IMR-90 (cell line): ENCODE results near the gene SLC29A1.

ENCODE experiments used
- CEBPB ChIP-seq: IDR thresholded peaks from 2 replicates; pipeline ENCODE4 v1.6.1; 2012; ENCODE audit warnings: low read depth, low read length, improper control_type of control experiment
- FOS ChIP-seq: fragments of 150-350 bp; IDR thresholded peaks from 2 replicates; pipeline ENCODE4 v1.6.1; 2016; ENCODE audit warnings: low read depth, low read length
- MXI1 ChIP-seq: IDR thresholded peaks from 2 replicates; pipeline ENCODE4 v1.6.1; 2012; ENCODE audit warnings: low read depth, mild to moderate bottlenecking, low read length, moderate library complexity, borderline replicate concordance
- POLR2A ChIP-seq: IDR thresholded peaks from 2 replicates; pipeline ENCODE4 v1.6.1; 2012; ENCODE audit warnings: mild to moderate bottlenecking, low read depth, low read length
- RCOR1 ChIP-seq: IDR thresholded peaks from 2 replicates; pipeline ENCODE4 v1.6.1; 2012; ENCODE audit warnings: mild to moderate bottlenecking, low read length, improper control_type of control experiment; ENCODE audit not compliant: insufficient replicate concordance
- TF ChIP-seq, protein P1 (sequence below): conservative IDR thresholded peaks from 2 replicates; pipeline ENCODE4 v1.5.1; 2012; ENCODE audit warnings: mild to moderate bottlenecking, low read depth, low read length, improper control_type of control experiment
- TF ChIP-seq, protein P2 (sequence below): fragments of 150-350 bp; IDR thresholded peaks from 2 replicates; pipeline ENCODE4 v1.6.1; 2017; ENCODE audit warnings: mild to moderate bottlenecking, antibody characterized with exemption, low read length, low read depth
- TF ChIP-seq, protein P3 (sequence below): fragments of 150-350 bp; IDR thresholded peaks from 2 replicates; pipeline ENCODE4 v1.6.1; 2016; ENCODE audit warnings: low read depth, mild to moderate bottlenecking, low read length, moderate library complexity, borderline replicate concordance

DNA sequence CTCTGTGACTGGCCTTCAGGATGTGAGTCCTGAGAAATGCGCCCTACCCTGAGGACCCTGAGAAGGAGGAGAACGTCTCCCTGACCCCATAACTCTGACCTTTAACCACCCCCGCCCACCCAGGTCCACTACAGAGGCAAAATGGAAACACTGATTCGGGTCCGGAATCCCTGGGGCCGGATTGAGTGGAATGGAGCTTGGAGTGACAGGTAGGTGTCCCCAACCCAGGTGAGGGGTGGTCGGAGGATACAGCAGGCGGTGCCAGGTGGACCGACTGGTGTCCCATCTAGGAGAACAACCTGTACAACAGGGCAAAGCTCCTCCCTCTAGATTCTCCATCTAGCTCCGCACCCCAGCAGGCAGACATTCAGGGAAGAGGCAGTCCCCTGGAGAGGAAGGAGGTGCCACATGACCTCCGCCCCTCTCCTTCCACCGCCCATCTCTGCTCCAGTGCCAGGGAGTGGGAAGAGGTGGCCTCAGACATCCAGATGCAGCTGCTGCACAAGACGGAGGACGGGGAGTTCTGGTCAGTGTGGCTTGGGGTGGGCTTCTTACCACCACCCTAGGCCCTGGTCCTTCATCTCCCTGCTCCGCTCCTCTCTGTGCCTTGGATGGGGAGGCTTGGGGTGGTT, 47.1 kb upstream of the SLC29A1 start:
- TF ChIP-seq FOS = no peak
- no peak for TF ChIP-seq POLR2A
- TF ChIP-seq, protein P1, sequence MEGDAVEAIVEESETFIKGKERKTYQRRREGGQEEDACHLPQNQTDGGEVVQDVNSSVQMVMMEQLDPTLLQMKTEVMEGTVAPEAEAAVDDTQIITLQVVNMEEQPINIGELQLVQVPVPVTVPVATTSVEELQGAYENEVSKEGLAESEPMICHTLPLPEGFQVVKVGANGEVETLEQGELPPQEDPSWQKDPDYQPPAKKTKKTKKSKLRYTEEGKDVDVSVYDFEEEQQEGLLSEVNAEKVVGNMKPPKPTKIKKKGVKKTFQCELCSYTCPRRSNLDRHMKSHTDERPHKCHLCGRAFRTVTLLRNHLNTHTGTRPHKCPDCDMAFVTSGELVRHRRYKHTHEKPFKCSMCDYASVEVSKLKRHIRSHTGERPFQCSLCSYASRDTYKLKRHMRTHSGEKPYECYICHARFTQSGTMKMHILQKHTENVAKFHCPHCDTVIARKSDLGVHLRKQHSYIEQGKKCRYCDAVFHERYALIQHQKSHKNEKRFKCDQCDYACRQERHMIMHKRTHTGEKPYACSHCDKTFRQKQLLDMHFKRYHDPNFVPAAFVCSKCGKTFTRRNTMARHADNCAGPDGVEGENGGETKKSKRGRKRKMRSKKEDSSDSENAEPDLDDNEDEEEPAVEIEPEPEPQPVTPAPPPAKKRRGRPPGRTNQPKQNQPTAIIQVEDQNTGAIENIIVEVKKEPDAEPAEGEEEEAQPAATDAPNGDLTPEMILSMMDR = no peak
- no peak for TF ChIP-seq RCOR1
- TF ChIP-seq, protein P2, sequence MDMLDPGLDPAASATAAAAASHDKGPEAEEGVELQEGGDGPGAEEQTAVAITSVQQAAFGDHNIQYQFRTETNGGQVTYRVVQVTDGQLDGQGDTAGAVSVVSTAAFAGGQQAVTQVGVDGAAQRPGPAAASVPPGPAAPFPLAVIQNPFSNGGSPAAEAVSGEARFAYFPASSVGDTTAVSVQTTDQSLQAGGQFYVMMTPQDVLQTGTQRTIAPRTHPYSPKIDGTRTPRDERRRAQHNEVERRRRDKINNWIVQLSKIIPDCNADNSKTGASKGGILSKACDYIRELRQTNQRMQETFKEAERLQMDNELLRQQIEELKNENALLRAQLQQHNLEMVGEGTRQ = no peak
- no peak for TF ChIP-seq CEBPB
- TF ChIP-seq MXI1 = no peak
- TF ChIP-seq, protein P3, sequence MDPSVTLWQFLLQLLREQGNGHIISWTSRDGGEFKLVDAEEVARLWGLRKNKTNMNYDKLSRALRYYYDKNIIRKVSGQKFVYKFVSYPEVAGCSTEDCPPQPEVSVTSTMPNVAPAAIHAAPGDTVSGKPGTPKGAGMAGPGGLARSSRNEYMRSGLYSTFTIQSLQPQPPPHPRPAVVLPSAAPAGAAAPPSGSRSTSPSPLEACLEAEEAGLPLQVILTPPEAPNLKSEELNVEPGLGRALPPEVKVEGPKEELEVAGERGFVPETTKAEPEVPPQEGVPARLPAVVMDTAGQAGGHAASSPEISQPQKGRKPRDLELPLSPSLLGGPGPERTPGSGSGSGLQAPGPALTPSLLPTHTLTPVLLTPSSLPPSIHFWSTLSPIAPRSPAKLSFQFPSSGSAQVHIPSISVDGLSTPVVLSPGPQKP = no peak
